Sigmoid colon (tissue), 7 donors: ENCODE results near the gene CPA1. TPM values are rescaled to one million over a fixed set of nuclear protein-coding genes. Genes with fewer than 3 reads are reported as not detected.
"Not testable (repeated sequence)": the region's sequence is repeated elsewhere in the genome, so short reads cannot be mapped to it uniquely, and the experiment has no call there.

Experiments
- DNase-seq: peaks from one replicate; pipeline ENCODE4 v3.0.0-alpha.2; 2019
- H3K27ac ChIP-seq, 4 donors: fragments of 200-600 bp; sonication (generic); one replicate each; pipeline ENCODE4 v1.5.1; 2016 to 2019; ENCODE audit warnings: mild to moderate bottlenecking in 1 of 4
- H3K27me3 ChIP-seq, 3 donors: fragments of 200-600 bp; sonication (generic); one replicate each; pipeline ENCODE4 v1.5.1; 2019; ENCODE audit warnings: mild to moderate bottlenecking in 1 of 3
- H3K36me3 ChIP-seq, 4 donors: fragments of 200-600 bp; sonication (generic); one replicate each; pipeline ENCODE4 v1.5.1; 2016 to 2019
- H3K4me1 ChIP-seq, 4 donors: fragments of 200-600 bp; sonication (generic); one replicate each; pipeline ENCODE4 v1.5.1; 2017 to 2019
- H3K4me3 ChIP-seq, 4 donors: fragments of 200-600 bp; sonication (generic); one replicate each; pipeline ENCODE4 v1.5.1; 2017 to 2019; ENCODE audit warnings: mild to moderate bottlenecking in 2 of 4, moderate library complexity in 1 of 4
- H3K9me3 ChIP-seq, 4 donors: fragments of 200-600 bp in 3 of 4; sonication (generic) in 3 of 4; one replicate each; pipeline versions ENCODE4 v1.5.1 to v1.6.1; 2013 to 2019
- EP300 ChIP-seq, 4 donors: sonication (generic); formaldehyde crosslinking; IDR thresholded peaks; one replicate each; pipeline ENCODE4 v1.6.1; 2017; ENCODE audit warnings: antibody characterized with exemption in 4 of 4
- POLR2A ChIP-seq, 2 donors: fragments of 450-650 bp; IDR thresholded peaks; one replicate each; pipeline ENCODE4 v1.6.1; 2016; ENCODE audit warnings: antibody characterized with exemption in 2 of 2, mild to moderate bottlenecking in 2 of 2, moderate library complexity in 2 of 2
- POLR2AphosphoS5 ChIP-seq, 4 donors: sonication (generic); formaldehyde crosslinking; IDR thresholded peaks; one replicate each; pipeline ENCODE4 v1.6.1; 2017; ENCODE audit warnings: antibody characterized with exemption in 4 of 4
- WGBS, 2 donors: extraction: QIAGEN DNeasy Blood & Tissue Kit; methylation state at CpG; one replicate each; pipeline ENCODE4 v1.1.7; 2013; 5-methylcytosine and 5-hydroxymethylcytosine counted together
- intact Hi-C: fragments of 100-400 bp; cut with DNase I; formaldehyde crosslinking; loops from one replicate; pipeline ENCODE4 v1.15.1; 2023
- polyA plus RNA-seq, 3 donors: library from polyadenylated mRNA; stranded (reverse); fragments of 200-250 nt; gene quantifications; one replicate each; pipeline ENCODE4 v1.2.3, GENCODE V29; 2013
- total RNA-seq, 4 donors: library from RNA; depleted of rRNA; stranded (reverse); fragments of >200 nt; gene quantifications; one replicate each; pipeline ENCODE4 v1.1.0, GENCODE V29; 2016
- TF ChIP-seq, protein P1 (sequence below), 4 experiments: fragments of 450-650 bp in 3 of 4; fragments of 200-600 bp in 1 of 4; IDR thresholded peaks; one replicate each; pipeline ENCODE4 v1.5.1; 2016 to 2019; ENCODE audit warnings: antibody characterized with exemption in 4 of 4, mild to moderate bottlenecking in 3 of 4, moderate library complexity in 2 of 4
- donor health status: healthy with polysubstance abuse.
- donor health status: Bipolar disorder and iron deficiency.
- donor health status: healthy.

CPA1 gene
- total and polyA plus RNA-seq, 7 donors, result 0.34 to 7.8 (median 1.7) TPM; not detected in 3

DNA sequence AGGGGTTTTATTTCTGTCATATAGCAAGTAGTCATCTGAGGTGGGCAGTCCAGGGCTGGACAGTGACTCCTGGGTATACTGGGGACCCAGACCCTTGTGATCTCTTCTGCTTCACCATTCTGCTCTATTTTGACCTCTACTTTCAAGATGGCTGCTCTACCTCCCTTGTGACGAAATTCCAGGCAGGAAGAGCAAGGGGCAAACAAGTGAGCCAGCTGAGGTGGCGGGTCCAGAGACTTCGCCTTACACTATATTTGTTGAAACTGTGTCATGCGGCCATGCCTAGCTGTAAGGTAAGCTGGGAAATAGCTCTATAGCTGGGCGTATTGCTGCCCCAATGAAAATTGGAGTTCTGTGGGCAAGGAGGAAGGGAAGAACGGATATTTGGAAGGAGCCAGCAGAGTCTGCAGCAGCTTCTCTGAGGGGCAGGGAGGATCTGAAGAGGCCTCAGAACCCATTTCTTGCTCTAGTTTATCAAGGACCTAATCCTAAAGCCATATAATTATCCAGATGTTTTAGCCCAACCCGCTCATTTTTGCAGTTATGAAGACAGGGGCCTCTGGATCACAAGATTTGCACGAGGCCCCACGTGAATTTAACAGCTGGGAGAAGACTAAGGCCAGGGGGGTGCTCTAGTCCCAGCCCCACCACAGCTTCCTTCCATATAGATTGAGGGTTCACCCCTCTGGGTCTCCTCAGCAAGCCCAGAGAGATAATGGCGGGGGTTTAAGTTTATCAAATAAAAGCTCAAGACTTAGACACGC is 7.7 kb upstream of the CPA1 start:
- H3K4me3 ChIP-seq, result no peak overlapping the region
- no peaks in the 10 kb centered on the region for H3K27me3 ChIP-seq
- H3K9me3 ChIP-seq, result peaks cover 0 to 2% (median 0%) of the 10 kb centered on the region in 4 donors
- no peaks in the 10 kb centered on the region for H3K36me3 ChIP-seq
- TF ChIP-seq POLR2A (IDR thresholded peaks at IDR 0.05), result no peak
- no peak for TF ChIP-seq EP300 (IDR thresholded peaks at IDR 0.05)
- TF ChIP-seq POLR2AphosphoS5 (IDR thresholded peaks at IDR 0.05), result no peak
- TF ChIP-seq, protein P1, sequence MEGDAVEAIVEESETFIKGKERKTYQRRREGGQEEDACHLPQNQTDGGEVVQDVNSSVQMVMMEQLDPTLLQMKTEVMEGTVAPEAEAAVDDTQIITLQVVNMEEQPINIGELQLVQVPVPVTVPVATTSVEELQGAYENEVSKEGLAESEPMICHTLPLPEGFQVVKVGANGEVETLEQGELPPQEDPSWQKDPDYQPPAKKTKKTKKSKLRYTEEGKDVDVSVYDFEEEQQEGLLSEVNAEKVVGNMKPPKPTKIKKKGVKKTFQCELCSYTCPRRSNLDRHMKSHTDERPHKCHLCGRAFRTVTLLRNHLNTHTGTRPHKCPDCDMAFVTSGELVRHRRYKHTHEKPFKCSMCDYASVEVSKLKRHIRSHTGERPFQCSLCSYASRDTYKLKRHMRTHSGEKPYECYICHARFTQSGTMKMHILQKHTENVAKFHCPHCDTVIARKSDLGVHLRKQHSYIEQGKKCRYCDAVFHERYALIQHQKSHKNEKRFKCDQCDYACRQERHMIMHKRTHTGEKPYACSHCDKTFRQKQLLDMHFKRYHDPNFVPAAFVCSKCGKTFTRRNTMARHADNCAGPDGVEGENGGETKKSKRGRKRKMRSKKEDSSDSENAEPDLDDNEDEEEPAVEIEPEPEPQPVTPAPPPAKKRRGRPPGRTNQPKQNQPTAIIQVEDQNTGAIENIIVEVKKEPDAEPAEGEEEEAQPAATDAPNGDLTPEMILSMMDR (IDR thresholded peaks at IDR 0.05), result no peak
- intact Hi-C loops, result no loop called here
- peak overlapping the region; percentile 88 to 95 (median 90) for H3K27ac ChIP-seq
- DNase-seq, result peak; percentile 40
- 78 to 88% methylated on average over 11 of the region's 11 CpGs for WGBS, 2 donors
- peaks cover 0 to 59% (median 48%) of the 10 kb centered on the region in 4 donors for H3K4me1 ChIP-seq

DNA sequence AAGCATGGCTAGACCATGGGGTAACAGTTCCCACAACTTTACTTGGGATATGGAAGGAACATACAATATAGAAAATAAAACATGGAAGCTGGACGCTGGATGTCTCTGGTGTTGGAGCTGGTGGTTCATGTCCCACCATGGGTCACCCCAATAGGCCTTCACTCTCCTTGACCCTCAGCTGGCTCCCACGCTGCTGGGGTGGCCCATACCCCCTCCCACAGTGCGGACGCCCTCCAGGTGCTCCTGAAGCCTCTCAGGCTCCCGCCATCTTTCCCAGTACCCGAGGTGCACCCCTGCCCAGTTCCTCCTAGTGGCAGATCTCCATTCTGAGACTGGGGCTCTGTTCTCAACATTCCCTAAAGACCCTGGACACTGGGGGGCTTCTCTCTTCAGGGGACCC is 5.8 kb upstream of the CPA1 start:
- Histone ChIP-seq H3K4me3 (no peak overlapping the region), H3K36me3 (no peaks in the 10 kb centered on the region), H3K9me3 (peaks cover 0 to 2% (median 0%) of the 10 kb centered on the region in 4 donors), H3K27ac (peak overlapping the region; percentile 88 to 95 (median 90)), H3K4me1 (peaks cover 0 to 53% (median 41%) of the 10 kb centered on the region in 4 donors), H3K27me3 (no peaks in the 10 kb centered on the region)
- WGBS, 2 donors, result 92 to 94% methylated on average over 6 of the region's 6 CpGs
- intact Hi-C loops, result no loop called here
- no peak for TF ChIP-seq EP300 (IDR thresholded peaks at IDR 0.05)
- TF ChIP-seq POLR2AphosphoS5 (IDR thresholded peaks at IDR 0.05), result no peak
- no peak for TF ChIP-seq POLR2A (IDR thresholded peaks at IDR 0.05)
- TF ChIP-seq, protein P1 (IDR thresholded peaks at IDR 0.05), result no peak
- no peak for DNase-seq

DNA sequence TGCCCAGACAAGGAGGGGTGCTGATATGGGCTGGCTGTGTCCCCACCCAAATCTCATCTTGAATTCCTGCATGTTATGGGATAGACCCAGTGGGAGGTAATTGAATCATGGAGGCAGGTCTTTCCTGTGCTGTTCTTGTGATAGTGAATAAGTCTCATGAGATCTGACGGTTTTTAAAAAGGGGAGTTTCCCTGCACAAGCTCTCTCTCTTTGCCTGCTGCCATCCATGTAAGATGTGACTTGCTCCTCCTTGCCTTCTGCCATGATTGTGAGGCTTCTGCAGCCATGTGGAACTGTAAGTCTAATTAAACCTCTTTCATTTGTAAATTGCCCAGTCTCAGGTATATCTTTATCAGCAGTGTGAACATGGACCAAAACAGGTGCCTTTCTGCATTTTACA is 3.8 kb upstream of the CPA1 start:
- DNase-seq, H3K9me3 ChIP-seq, H3K27me3 ChIP-seq, intact Hi-C loops, H3K4me3 ChIP-seq, H3K27ac ChIP-seq, H3K36me3 ChIP-seq: not testable (repeated sequence)
- peaks cover 0 to 50% (median 44%) of the 10 kb centered on the region in 4 donors for H3K4me1 ChIP-seq
- WGBS, 2 donors, result 93 to 96% methylated on average over 1 of the region's 1 CpG

DNA sequence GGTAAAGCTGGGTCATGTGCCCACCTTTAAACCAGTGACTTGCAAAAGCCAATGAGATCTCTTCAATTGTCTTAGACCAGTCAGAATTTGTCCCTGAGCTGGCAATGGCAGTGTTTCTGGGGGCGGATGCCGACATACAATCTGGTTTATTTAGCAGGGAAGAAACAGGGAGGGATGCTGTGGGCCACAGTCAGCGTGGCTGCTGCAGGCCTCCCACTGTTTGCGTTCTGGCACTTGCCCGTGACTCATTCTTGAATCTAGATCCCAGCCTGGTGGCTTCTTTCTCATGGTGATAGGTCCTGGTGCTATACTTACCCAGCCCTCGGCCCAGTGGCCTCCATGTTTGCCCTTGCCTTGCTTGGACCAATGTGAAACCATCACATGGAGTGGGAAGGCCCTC is 3.1 kb upstream of the CPA1 start:
- Histone ChIP-seq H3K4me3 (no peak overlapping the region), H3K9me3 (peaks cover 0 to 2% (median 0%) of the 10 kb centered on the region in 4 donors), H3K27ac (no peak overlapping the region), H3K36me3 (no peaks in the 10 kb centered on the region), H3K27me3 (no peaks in the 10 kb centered on the region), H3K4me1 (peaks cover 0 to 44% (median 37%) of the 10 kb centered on the region in 4 donors)
- DNase-seq, result no peak
- WGBS, 2 donors, result 85 to 94% methylated on average over 6 of the region's 6 CpGs
- intact Hi-C loops, result no loop called here
- no peak for TF ChIP-seq POLR2AphosphoS5 (IDR thresholded peaks at IDR 0.05)
- TF ChIP-seq, protein P1 (IDR thresholded peaks at IDR 0.05), result no peak
- no peak for TF ChIP-seq EP300 (IDR thresholded peaks at IDR 0.05)
- TF ChIP-seq POLR2A (IDR thresholded peaks at IDR 0.05), result no peak

DNA sequence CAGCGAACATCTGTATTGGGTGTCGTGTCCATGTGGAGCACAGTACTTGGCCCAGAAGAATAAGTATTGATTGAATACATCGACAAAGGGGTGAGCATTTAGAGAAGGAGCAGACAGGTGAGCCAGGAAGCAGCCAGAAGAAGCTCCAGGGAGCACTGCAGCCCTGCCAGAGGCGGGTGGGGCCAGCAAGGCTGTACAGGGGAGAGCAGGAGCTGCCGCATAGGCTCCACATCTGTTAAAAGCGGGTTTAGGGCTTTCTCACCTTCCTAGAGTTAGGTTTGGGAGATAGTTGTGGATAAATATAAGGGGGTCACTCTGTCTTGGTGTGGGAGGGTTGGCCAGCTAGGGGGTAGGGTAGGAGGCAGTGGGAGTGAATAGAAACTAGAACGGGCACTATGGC is 1.3 kb upstream of the CPA1 start:
- 79 to 92% methylated on average over 7 of the region's 7 CpGs for WGBS, 2 donors

More for the DNA sequence above, 1.3 kb upstream of the CPA1 start:
- H3K9me3 ChIP-seq, result peaks cover 0 to 2% (median 0%) of the 10 kb centered on the region in 4 donors
- no peak overlapping the region for H3K4me3 ChIP-seq
- no peak for DNase-seq
- H3K27me3 ChIP-seq, result no peaks in the 10 kb centered on the region
- no peak overlapping the region for H3K27ac ChIP-seq
- H3K4me1 ChIP-seq, result peaks cover 0 to 25% (median 19%) of the 10 kb centered on the region in 4 donors
- intact Hi-C loops, result no loop called here
- TF ChIP-seq, protein P1 (IDR thresholded peaks at IDR 0.05), result no peak
- TF ChIP-seq POLR2A (IDR thresholded peaks at IDR 0.05) (no peak), EP300 (IDR thresholded peaks at IDR 0.05) (no peak), POLR2AphosphoS5 (IDR thresholded peaks at IDR 0.05) (no peak)
- H3K36me3 ChIP-seq, result no peaks in the 10 kb centered on the region
